UCSD-AML1 (cell line): Measurements from ENCODE around the gene SLC4A2.
"Not testable (repeated sequence)": the region's sequence is repeated elsewhere in the genome, so short reads cannot be mapped to it uniquely, and the experiment has no call there.

ENCODE experiments used
- DNase-seq: peaks from one replicate; lab custom pipeline; 2025; ENCODE audit not compliant: unreplicated experiment; lab: John Stamatoyannopoulos, UW

SLC4A2 gene

DNA sequence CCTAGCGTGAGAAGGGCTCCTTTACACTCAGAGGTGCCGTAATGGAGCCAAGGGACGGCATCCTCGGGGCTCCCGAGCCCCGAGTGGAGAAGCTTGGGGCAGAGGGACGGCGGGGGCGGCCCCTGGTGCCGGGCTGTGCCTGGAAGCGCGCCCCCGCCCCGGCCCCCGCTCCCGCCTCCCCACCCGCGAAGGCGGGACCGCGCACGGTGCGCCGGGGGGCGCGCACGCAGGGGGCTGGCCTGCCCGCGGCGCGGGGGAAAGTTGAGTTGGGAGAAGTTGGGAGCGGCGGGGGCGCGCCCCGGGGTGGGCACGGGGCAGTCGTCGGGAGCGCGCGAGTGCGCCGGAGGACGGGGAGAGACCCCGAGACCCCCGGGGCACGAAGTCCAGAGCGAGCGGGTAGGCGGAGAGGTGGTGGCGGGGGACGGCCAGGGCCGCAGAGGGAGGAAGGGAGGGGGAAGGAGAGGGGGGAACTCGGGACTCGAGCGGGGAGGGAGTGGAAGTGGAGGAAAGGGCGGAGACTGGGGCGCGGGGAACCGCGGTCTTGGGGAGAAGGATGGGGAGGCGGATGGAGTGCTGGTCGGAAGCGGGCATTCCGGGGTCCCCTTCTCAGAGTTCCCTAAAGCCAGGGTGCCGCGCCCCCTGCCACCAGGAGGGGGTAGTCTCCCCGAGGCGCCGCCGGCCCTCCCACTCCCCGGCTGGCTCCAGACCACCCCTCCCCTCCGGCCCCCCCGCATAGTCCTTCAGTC lies at the start of gene SLC4A2:
SLC4A2 (plus strand) TSS at position 223 of the 746 bp plus-strand sequence. CDS start 2,399 bp downstream, outside the sequence.
- DNase-seq: peak; percentile 63

DNA sequence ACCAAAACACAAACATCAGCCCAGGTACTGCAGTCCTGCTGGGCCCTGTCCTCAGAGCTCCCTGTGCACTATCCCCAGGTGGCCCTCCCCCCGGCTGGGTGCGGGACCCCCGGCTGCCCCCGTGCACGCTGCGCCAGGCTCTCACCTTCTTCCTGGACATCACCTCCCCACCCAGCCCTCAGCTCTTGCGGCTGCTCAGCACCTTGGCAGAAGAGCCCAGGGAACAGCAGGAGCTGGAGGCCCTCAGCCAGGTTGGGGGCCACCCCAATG lies 49.4 kb upstream of the SLC4A2 start:
- DNase-seq: no peak

DNA sequence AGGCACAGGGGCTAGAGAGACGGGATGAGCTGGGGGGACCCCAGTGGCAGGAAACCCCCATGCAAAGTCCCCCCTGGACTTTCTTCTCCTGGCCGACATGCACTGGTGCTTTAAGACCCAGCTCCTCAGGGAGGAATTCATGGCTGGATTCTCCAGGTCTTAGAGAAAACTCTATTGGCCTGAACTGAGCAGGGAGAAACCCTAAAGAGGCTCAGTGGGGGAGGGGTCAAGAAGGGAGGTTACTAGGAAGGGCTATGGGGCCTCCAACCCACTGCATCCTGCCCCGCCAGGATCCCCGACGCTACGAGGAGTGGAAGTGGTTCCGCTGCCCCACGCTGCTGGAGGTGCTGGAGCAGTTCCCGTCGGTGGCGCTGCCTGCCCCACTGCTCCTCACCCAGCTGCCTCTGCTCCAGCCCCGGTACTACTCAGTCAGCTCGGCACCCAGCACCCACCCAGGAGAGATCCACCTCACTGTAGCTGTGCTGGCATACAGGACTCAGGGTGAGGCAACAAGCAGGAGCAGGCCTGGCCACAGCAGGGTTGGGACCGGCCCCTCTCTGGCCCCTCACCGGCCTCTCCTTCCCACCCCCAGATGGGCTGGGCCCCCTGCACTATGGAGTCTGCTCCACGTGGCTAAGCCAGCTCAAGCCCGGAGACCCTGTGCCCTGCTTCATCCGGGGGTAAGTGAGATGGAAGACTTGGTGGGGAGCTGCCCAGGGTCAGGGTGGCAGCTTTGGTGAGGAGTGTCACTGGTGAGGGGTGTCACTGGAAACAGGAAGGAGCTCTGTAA lies 48.9 kb upstream of the SLC4A2 start:
- DNase-seq: peak; percentile 51

- no peak for DNase-seq
These were observed 48.3 kb upstream of the SLC4A2 start for GRCh38 chr7:151011097-151011409.

DNA sequence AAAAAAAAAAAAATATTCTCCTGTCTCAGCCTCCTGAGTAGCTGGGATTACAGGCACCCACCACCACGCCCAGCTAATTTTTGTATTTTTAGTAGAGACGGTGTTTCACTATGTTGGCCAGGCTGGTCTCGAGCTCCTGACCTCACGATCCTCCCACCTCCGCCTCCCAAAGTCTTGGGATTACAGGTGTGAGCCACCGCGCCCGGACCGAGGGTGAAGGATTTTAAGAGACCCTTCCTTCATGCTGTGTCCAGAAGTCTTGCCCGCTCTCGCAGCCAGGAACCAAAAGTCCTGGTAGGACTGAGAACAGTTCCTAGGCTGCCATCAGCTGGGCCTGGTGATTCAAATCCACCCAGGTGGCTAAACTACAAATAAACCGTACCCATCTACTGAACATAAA lies 47.8 kb upstream of the SLC4A2 start:
- not testable (repeated sequence) for DNase-seq

GRCh38 chr7:151012031-151012692 lies 47.2 kb upstream of the SLC4A2 start:
- no peak for DNase-seq

GRCh38 chr7:151012911-151013347 lies 46.5 kb upstream of the SLC4A2 start:
- no peak for DNase-seq

DNA sequence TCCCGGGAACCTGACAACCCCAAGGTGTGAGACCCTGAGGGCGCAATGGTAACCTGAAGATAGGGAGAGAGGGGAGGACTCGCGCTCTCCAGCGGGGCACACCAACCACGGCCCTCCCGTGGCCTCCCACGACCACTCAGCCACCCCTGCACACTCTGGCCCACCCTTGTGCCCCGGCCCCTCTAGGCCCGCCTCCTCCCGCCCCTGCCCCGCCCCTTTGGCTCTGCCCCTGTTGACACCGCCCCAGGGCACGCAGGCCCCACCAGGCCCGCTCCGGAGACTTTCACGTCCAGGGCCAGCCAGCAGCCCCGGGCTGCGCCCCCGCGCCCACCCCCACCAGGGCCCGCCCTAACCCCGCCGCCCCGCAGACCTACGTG lies 46.0 kb upstream of the SLC4A2 start:
- no peak for DNase-seq

DNA sequence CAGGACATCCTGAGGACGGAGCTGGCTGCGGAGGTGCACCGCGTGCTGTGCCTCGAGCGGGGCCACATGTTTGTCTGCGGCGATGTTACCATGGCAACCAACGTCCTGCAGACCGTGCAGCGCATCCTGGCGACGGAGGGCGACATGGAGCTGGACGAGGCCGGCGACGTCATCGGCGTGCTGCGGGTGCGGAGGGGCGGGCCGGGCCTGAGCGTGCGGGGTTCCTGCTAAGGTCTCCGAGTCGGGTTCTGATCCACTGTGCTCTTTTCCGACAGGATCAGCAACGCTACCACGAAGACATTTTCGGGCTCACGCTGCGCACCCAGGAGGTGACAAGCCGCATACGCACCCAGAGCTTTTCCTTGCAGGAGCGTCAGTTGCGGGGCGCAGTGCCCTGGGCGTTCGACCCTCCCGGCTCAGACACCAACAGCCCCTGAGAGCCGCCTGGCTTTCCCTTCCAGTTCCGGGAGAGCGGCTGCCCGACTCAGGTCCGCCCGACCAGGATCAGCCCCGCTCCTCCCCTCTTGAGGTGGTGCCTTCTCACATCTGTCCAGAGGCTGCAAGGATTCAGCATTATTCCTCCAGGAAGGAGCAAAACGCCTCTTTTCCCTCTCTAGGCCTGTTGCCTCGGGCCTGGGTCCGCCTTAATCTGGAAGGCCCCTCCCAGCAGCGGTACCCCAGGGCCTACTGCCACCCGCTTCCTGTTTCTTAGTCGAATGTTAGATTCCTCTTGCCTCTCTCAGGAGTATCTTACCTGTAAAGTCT lies 45.5 kb upstream of the SLC4A2 start:
- DNase-seq: no peak

DNA sequence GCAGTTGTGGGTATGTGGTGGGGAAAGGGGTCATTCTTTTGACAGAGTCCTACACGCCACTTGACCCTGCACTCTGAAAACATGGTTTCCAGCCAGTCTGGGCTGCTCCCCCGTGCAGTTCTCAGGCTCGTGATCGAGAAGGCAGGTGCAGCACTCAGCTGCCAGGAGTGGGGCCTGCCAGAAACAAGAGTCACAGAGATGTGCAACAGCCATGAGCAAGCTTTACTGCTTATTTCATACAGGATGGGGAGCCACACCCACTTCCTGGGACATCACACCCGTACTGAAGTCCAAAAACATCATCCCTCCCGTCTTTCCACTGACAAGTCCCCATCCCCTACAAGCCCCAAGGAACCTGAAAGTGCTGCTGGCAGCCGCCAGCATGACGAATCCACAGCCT lies 44.4 kb upstream of the SLC4A2 start:
- no peak for DNase-seq

GRCh38 chr7:151015967-151016366 lies 43.4 kb upstream of the SLC4A2 start:
- DNase-seq: no peak

- DNase-seq: no peak
These were observed 42.9 kb upstream of the SLC4A2 start for GRCh38 chr7:151016505-151016904.

DNA sequence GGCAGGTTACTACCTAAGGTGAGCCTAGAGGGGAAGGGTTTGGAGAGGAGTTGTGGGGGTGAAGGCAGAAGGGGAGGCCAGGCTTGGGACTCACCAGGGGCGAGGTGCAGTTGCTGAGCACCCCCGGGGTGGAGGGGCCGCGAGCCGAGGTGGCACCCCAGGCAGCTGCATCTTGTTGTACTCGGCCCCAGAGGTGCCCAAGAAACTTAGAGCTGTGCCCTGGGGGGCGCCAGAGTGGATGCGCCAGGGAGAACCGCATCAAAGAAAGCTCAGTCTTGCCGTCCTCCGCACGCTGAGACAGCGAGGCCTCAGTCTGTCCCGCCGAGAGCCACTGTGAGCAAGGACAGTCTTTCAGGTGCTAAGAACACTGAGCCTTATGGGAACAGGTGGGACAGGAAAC lies 42.4 kb upstream of the SLC4A2 start:
- DNase-seq: no peak

GRCh38 chr7:151017370-151017952 lies 41.9 kb upstream of the SLC4A2 start:
- DNase-seq: no peak

DNA sequence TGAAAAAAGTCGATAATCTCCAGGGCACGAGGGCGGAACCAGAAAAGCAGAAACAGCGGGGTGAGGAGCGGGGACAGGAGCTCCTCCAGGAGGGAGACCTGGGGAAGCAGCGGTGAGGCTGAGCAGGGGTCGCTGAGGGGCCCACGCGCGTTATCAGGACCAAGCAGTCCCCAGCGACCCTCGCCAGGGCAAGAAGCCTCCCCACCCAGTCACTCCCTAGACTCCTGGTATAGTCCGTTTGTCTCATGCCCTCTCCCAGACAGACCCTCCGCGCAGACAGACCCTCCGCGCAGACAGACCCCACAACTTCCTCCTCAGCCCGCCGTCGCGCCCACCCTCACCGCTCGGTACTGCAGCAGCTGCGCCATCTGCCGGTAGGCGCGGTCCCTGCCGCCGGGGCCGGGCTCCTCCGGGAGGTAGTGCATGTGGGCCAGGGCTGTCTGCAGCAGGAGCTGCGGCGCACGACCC lies 41.4 kb upstream of the SLC4A2 start:
- peak; percentile 47 for DNase-seq

DNA sequence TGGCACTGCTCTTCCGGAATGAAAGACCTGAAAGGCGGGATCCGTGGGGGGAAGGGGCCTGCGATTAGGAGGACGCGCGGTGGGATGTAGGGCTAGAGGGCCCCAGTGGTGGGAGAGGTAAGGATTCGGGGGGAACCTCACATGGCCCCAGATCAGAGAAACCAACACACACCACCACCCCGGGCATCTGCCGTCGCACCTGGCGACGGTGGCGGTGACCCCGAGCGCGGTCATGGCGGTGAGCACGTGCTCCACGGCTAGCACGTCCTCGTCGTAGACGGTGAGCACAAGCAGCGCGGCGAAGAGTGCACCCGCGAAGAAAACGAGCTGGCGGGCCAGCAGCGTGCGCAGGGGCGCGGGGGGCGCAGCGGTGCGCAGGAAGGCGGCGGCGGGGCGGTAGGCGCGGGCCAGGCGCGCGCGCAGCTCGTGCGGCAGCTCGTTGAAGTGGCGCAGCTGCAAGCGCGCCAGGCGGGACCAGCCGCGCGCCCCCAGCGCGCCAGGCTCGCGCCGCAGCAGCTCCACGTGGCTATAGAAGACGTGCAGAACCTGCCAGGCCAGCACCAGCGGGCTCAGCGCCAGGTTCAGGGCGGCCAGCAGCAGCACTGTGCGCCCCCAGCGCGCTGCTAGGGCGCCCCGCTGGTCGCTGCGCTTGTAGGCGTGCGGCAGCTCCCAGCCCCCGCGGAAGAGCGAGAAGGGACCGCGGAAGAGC lies 40.8 kb upstream of the SLC4A2 start:
- no peak for DNase-seq

DNA sequence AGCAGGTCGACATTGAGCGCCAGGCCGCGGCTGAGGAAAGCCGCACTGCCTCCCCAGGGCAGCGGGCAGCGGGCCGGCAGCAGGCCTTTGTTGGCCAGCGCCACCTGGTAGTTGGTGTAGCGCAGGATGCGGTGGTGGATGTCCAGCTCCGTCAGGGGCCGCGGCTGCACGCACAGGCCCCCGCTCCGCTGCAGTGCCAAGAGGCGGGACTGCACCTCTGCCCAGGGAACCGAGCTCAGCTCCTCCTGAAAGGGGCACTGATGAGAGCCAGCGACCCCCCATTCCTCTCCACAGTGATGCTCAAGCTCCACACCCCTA lies 40.3 kb upstream of the SLC4A2 start:
- DNase-seq: no peak

DNA sequence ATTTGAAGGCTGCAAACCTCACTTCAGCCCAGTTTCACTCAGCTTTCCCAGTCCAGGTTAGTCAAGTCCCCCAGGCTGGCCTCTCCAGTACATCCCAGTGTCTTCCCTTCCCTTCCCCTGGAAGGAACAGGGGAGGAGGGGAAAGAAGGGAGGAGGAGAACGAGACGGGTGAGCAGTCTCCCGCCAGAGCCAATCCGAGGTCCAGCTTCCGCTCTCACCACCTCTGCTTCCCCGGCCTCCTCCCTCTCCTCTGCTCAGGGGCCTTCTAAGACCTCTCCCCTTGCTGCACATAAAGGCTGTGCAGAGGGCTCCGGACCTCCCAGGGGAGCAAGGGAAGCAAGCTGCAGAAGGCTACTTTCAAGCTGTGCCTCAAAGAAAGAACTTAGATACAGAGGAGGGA lies 39.2 kb upstream of the SLC4A2 start:
- DNase-seq: no peak

DNA sequence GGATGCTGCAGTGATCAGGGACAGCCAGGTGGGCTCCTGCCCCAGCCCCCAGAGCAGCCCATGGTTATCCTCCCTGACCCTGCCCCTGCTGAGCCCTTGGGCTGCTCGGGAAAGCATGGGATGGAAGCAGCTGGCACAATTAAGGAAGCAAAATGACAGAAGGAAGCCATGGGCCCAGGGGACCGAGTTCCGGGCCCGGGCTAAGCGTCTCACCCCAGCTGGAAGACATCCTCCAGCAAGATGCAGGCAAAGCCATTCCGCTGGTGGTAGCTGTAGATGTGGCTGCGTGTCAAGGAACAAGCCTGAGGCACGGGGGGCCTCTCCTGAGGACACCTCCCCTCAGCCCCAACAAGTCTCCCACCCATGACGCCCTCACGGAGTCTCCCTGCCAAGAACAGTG lies 36.2 kb upstream of the SLC4A2 start:
- DNase-seq: no peak

- no peak for DNase-seq
These were observed 34.8 kb upstream of the SLC4A2 start, which contains the start of gene ATG9B for GRCh38 chr7:151024435-151025056. TSS of gene ATG9B (minus strand) at chr7:151024494. CDS start at chr7:151024423, 71 bp downstream.
